AG09309 (cell line): Measurements from ENCODE around the gene DNAAF9.

Experiments
- DNase-seq: peaks from one replicate; pipeline ENCODE4 v3.0.0-alpha.2; 2010; ENCODE audit warnings: low read depth
- H3K4me3 ChIP-seq: 2 replicates; pipeline ENCODE4 v1.5.1; 2011; ENCODE audit warnings: mild to moderate bottlenecking, low read depth, low read length, moderate library complexity; ENCODE audit not compliant: control insufficient read depth
- CTCF ChIP-seq: IDR thresholded peaks from 2 replicates; pipeline ENCODE4 v1.5.1; 2011; ENCODE audit warnings: mild to moderate bottlenecking, low read depth, low read length, inconsistent platforms; ENCODE audit not compliant: insufficient read depth, control insufficient read depth; ENCODE audit errors: missing control alignments

Gene DNAAF9

GRCh38 chr20:3380228-3381070 is 27.0 kb downstream of the DNAAF9 start:
- H3K4me3 ChIP-seq: no peak overlapping the region
- TF ChIP-seq CTCF: no peak
- DNase-seq: no peak

GRCh38 chr20:3378138-3378537 is 29.3 kb downstream of the DNAAF9 start:
- no peak overlapping the region for H3K4me3 ChIP-seq
- DNase-seq: no peak
- no peak for TF ChIP-seq CTCF

GRCh38 chr20:3377644-3378043 is 29.8 kb downstream of the DNAAF9 start:
- DNase-seq: no peak
- TF ChIP-seq CTCF: no peak
- no peak overlapping the region for H3K4me3 ChIP-seq

GRCh38 chr20:3374296-3374695 is 33.2 kb downstream of the DNAAF9 start:
- no peak for TF ChIP-seq CTCF
- H3K4me3 ChIP-seq: no peak overlapping the region
- DNase-seq: peak; percentile 55

- DNase-seq: no peak
- no peak for TF ChIP-seq CTCF
These were observed 35.7 kb downstream of the DNAAF9 start for GRCh38 chr20:3371754-3372153.

GRCh38 chr20:3367089-3367488 is 40.4 kb downstream of the DNAAF9 start:
- no peak overlapping the region for H3K4me3 ChIP-seq
- DNase-seq: no peak
- no peak for TF ChIP-seq CTCF

More at GRCh38 chr20:3371754-3372153, 35.7 kb downstream of the DNAAF9 start:
- no peak overlapping the region for H3K4me3 ChIP-seq
